Astrocyte of the spinal cord (primary cell): Measurements from ENCODE around the gene TMX3.
A peak's percentile ranks its signal among the peaks of the same experiment; 100 is the strongest.

Experiments
- DNase-seq: peaks from one replicate; pipeline ENCODE4 v3.0.0; 2011; ENCODE audit warnings: low read depth, low spot score
- H3K4me3 ChIP-seq: 2 replicates; pipeline ENCODE4 v1.5.1; 2011; ENCODE audit warnings: low read depth, mild to moderate bottlenecking, low read length, moderate library complexity
- CTCF ChIP-seq: IDR thresholded peaks from 2 replicates; pipeline ENCODE4 v1.5.1; 2012; ENCODE audit warnings: low read depth, mild to moderate bottlenecking, low read length, inconsistent platforms
- in situ Hi-C: cut with HindIII; loops from 2 replicates; pipeline ENCODE4 v1.10.0; 2017; ENCODE audit warnings: low sequenced_read_pairs

Gene TMX3

GRCh38 chr18:68667121-68667520 is 47.8 kb downstream of the TMX3 start:
- no peak for DNase-seq
- no peak overlapping the region for H3K4me3 ChIP-seq
- no peak for TF ChIP-seq CTCF
- in situ Hi-C loops, result no loop called here

DNA sequence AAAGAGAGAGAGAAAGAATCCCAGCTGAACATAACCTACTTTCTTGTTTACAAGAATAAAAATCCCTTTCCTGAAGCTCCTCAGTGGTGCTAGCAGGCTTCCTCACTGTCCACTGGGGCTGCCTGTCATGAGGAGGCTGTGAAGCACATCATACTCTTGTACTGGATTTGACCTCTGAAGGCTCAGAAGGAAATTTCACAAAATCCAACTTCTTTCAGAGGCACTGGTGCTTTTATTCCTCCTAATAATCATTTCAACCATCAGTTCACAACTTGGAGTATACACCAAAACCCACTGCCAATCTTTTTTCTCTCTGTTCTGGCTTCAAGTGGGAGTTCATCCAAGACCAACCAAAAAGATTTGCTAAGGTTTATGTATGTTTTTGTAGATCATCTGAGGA is 48.5 kb downstream of the TMX3 start:
- no peak for DNase-seq
- TF ChIP-seq CTCF, result no peak

GRCh38 chr18:68665628-68666027 is 49.3 kb downstream of the TMX3 start:
- no peak for DNase-seq
- no peak for TF ChIP-seq CTCF
- in situ Hi-C loops, result no loop called here
- no peak overlapping the region for H3K4me3 ChIP-seq

More for the DNA sequence above, 48.5 kb downstream of the TMX3 start:
- in situ Hi-C loops, result no loop called here
- no peak overlapping the region for H3K4me3 ChIP-seq

- no peak overlapping the region for H3K4me3 ChIP-seq
- peak; percentile 9 for TF ChIP-seq CTCF
- in situ Hi-C loops, result no loop called here
- DNase-seq, result peak; percentile 41
Observed at GRCh38 chr18:68662754-68663153, 52.2 kb downstream of the TMX3 start.

DNA sequence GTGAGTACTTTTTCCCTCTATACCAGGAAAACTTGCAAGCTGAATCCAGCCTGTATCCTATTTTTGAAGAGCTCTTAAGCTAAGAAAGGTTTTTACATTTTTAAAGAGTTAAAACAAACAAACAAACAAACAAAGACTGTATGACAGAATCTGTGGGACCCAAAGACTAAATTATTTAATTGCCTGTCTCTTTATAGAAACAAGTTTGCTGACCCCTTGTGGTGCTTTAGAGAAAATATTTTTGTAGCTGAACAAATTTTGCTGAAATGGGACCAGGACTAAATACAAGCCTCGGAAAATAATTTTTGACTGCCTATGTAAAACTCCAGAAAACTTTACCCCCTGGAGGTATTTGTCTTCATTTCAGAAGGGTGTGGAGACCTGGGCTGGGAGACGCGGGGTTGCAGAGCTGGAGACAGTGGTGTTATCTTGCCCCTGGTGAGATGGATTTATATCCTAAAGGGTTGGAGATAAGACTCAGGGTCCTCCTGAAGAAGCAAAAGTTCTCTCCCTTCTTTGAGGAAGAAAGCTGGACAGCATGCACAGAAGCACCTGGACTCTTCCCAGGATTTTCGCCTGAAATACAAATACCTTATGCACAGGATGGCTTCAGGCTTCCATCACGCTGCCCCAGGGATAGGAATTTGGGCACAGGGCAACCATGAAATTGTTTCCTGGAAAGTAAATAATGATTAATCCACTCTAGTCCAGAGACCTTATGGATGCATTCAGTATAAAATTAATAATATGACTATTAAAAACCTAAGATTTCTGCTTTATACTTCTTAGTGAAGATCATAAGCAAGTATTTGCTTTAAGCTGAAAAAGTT is 54.3 kb downstream of the TMX3 start:
- TF ChIP-seq CTCF, result peak; percentile 29
- in situ Hi-C loops, result no loop called here
- H3K4me3 ChIP-seq, result no peak overlapping the region
- peak; percentile 60 for DNase-seq

DNA sequence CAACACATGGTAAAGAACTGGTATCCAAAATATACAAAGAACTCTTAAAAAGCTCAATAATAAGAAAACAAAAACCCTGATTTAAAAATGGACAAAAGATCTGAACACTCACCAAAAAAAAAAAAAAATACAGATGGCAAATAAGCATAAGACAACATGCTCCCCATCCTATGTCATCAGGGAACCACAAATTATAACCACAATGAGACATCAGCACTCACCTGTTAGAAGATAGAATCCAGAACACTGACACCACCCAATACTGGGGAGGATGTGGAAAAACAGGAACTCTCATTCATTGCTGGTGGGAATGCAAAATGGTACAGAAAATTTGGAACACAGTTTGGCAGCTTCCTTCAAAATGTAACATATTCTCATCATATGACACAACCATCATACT is 66.7 kb downstream of the TMX3 start:
- TF ChIP-seq CTCF, result no peak
- no peak overlapping the region for H3K4me3 ChIP-seq
- DNase-seq, result no peak
- in situ Hi-C loops, result no loop called here

DNA sequence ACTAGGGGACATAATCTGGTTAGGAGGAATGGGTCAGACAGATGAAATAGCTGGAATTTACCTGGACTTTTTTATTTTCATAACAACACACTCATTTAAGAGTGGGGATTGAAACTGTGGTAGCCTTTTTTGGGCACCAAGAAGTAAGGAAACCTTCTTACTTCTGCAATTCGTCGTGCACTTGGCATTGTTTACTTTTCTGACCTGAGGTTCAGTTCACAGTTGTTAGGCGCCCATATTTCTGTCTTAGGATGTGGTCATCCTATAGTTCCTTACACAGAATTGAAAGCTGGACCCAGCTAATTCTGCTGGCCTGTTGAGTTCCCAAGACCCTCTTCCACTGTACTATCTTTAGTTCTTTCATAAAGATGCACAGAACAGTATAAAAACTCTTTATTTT is 72.9 kb downstream of the TMX3 start:
- in situ Hi-C loops, result no loop called here
- TF ChIP-seq CTCF, result no peak
- DNase-seq, result no peak
- H3K4me3 ChIP-seq, result no peak overlapping the region
